Hepatic stellate cell (primary cell): ENCODE results near the gene CCDC74B.
"Not testable (repeated sequence)": the region's sequence is repeated elsewhere in the genome, so short reads cannot be mapped to it uniquely, and the experiment has no call there.

Experiments
- DNase-seq: peaks from one replicate; pipeline ENCODE4 v3.0.0; 2011; ENCODE audit warnings: low spot score

CCDC74B gene

DNA sequence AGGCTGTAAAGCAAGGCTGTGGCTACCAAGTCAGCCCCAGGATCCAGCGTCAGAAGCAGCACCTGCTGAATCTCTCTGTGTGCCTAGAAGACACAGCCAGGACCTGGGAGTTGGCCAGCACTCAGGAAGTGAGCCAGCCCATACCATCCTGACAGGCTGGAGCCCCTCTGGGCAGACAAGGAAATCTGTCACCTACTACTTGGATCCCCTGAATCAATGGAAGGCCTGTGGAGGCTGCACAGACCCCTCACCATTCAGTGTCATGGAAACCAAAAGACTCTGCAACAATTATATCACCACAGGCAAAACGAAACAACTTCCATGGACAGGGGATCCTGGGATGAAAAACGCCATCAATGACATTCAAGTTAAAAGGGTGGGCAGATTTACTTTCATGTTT is 21.7 kb upstream of the CCDC74B start:
- not testable (repeated sequence) for DNase-seq

DNA sequence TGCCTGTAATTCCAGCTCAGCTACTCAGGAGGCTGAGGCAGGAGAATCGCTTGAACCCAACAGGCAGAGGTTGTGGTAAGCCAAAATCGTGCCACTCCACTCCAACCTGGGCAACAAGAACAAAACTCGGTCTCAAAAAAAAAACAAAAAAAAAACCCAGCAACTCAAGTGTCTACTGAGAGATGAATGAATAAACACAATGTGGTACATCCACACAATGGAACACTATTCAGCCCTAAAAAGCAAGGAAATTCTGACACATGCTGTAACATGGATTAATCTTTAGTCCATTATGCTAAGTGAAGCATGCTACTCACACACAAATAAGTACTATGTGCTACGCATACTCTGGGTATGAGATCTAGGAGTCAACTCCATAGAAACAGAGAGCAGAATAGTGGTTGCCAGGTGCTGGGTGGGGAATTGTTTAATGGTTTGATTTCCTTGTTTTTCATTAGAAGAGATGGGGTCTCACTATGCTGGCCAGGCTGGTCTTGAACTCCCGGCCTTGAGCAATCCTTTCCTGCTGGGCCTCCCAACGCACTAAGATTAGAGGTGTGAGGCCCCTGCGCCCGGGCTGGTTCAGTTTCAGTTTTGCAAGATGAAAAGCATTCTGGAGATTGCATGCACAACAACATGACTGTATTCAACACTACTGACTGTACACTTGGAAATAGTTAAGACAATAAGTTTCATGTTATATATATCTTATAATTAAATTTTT is 20.5 kb upstream of the CCDC74B start:
- no peak for DNase-seq

DNA sequence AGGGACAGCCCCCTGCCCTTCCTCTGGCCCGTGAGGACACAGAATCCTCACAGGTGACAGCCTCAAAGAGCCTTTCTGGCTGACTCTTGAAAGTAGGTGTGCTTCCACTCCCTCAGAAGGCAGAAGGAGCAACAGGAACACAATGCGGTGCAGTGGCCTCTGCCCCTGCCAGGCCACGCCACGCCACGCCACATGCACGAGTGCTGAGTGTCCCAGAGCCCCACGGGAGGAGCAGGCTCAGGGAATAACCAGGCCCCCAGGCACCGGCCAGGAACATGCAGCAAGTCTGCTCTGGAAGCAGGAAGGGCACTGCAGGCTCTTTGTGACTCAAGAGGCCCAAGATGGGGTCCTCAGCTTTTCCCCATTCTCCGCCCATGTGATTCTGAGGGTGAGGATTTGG is 18.1 kb upstream of the CCDC74B start:
- no peak for DNase-seq

- DNase-seq, result not testable (repeated sequence)
Measured at GRCh38 chr2:130162486-130162885, 17.6 kb upstream of the CCDC74B start.

DNA sequence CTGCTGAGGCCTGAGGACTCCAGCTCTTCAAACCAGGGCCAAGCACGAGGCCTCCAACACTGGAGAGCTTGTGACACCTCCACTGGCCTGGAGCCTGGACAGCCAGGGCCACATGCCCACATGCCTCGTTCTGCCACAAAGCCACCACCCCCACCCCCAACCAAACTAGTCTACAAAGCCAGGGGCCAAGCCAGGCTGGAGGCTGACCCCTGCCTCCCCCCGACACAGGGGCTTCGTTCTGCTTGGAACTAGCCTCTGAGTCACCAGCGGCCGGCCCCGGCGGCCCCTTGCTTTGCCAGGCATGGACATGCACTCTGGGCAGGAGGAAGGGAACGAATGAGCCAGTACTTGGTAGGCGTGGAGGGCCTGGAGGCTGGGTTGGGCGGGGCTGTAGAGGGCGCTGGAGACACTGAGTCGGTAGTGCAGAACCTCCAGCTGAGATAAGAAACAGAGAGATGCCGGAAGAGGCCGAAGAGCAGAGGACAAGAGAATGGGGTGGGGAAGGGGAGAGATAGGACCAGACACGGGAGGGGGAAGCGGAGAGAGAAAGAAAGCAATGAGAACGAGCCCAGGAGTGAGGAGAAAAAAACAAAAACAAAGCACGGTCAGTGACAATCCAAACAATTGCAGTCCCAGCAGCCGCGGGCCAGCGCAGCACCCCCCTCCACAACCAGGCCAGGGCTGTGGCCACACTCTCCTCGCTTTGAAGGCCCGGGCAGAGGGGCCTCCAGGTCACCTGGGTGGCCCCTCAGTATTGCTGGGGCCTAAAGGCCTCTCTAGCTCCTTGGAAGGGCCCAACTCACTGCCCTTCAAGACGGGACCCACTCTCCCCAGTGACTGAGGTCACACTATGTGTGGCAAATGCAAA is 16.2 kb upstream of the CCDC74B start:
- DNase-seq, result not testable (repeated sequence)

- no peak for DNase-seq
Measured at GRCh38 chr2:130160131-130160530, 15.2 kb upstream of the CCDC74B start.

- DNase-seq, result not testable (repeated sequence)
Measured at GRCh38 chr2:130159376-130159775, 14.5 kb upstream of the CCDC74B start.

DNA sequence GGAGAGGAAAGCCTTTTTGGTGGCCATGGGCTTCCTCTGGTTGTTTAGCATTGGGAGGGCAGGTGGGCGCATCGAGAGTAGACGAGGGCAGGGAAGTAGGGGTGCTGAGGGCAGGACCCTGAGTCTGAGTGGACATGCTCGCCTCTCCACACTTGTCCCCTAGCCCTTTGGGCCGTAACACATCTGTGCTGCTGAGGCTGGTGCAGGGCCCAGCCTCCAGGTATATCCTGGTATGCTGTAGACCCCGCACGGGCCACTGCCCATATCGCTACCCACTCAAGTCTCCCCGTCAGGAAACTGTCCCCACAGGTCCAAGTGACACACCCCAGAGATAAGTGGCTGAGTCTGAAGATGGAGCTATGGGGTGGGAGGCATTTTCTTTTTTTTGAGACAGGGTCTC is 13.7 kb upstream of the CCDC74B start:
- DNase-seq, result no peak

DNA sequence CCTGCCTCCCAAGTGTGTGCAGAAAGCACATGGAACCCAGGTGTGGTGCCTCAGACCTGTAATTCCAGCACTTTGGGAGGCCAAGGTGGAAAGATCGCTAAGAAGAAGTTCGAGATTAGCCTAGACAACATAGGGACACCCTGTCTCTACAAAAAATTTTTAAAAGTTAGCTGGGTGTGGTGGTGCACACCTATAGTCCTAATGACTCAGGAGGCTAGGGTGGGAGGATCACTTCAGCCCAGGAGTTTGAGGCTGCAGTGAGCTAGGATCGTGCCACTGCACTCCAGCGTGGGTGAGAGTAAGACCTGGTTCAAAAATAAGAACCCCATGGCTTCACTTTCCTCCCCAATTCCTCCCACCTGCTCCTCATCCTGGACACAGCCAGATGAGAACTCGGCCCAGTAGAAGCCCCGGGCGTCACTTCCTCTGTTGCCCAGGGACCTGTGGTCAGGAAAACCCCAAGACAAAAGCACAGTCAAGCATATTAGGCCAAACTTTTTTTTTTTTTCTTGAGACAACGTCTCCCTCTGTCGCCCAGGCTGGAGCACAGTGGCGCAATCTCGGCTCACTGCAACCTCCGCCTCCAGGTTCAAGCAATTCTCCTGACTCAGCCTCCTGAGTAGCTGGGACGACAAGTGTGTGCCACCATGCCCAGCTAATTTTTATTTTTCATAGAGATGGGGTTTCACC is 13.1 kb upstream of the CCDC74B start:
- not testable (repeated sequence) for DNase-seq

DNA sequence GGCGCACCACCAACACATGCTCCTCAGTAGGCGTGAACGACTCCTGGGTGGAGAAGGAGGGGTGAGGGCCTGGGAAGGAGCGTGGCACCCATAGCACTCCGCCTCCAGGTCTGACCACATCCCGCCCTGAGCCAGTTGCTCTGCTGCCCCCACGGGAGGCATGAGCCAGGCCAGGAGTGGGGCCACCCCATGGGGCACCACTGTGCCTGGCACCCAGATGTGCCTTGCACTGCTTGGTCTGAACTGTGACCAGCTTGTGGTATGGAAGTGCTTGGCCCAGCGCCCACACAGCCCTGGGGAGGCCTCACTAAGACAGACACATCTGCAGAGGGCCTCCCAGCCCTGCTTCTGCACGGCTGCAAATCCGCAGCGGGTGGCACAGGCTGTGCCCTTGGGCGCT is 12.4 kb upstream of the CCDC74B start:
- not testable (repeated sequence) for DNase-seq

DNA sequence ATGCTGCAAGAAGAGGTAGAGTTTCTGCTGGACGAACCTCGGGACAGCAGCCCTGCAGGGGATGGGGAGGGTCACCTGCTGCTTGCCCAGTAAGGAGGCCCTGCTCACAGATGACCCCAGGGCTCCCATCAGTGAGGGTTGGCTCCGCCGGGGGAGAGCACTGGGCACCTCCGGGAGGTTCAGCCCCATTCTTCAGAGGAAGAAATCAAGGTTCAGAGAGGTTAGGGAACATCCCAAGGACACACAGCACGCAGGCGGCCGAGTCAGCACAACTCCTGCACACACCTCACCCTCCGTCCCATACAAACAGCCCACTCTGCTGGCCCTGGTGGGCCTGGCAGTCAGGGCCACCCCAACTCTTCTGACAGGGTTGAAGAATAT is 11.7 kb upstream of the CCDC74B start:
- no peak for DNase-seq

DNA sequence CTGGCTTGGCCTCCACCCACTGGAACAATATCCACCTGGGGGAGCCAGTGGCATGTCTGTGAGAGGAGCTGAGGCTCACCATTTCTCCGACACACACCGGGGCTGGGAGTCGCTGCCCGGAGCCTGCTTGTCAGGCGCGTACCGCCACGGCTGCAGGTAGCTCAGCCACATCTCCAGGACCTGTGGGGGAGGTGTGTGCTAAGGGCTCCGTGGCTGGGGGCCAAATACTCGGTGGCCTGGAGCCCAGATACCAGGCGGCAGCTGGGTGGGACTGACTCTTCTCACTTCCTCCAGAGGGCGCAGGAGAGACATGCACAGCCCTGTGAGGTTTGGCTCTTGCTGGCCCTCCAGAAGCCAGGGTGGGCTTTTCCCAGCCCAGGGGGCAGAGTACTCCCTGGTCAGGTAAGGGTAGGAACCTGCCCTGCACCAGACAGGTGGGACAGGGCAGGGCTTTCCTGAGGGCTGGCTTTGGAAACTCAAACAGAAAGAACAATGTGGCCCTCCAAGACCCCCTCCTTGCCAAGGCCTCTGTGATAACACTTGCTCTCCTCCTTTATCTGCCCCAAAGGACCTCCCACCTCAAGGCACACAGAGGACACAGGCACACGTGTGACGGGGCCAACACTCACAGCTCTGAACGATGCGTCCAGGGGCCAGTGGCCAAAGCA is 11.2 kb upstream of the CCDC74B start:
- peak; percentile 26 for DNase-seq

- no peak for DNase-seq
Measured at GRCh38 chr2:130154773-130155765, 10.2 kb upstream of the CCDC74B start.

DNA sequence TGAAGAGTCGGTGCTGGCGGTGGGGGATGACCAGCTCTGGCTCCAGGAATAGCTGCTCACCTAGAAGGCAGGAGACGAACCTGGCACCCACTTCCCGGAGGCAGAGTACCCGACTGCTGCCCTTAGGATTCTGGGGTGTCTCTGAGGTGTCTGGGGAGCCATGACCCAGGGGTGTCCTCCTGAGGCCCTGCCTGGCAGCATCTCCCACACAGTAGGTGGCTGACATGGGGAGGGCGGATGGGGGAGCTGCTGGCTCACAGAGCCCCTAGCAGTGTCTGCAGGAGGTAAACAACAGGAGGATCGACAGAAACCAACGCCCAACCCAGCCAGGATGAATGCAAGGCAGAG is 9.5 kb upstream of the CCDC74B start:
- not testable (repeated sequence) for DNase-seq

GRCh38 chr2:130153721-130154422 is 9.0 kb upstream of the CCDC74B start:
- DNase-seq, result not testable (repeated sequence)

DNA sequence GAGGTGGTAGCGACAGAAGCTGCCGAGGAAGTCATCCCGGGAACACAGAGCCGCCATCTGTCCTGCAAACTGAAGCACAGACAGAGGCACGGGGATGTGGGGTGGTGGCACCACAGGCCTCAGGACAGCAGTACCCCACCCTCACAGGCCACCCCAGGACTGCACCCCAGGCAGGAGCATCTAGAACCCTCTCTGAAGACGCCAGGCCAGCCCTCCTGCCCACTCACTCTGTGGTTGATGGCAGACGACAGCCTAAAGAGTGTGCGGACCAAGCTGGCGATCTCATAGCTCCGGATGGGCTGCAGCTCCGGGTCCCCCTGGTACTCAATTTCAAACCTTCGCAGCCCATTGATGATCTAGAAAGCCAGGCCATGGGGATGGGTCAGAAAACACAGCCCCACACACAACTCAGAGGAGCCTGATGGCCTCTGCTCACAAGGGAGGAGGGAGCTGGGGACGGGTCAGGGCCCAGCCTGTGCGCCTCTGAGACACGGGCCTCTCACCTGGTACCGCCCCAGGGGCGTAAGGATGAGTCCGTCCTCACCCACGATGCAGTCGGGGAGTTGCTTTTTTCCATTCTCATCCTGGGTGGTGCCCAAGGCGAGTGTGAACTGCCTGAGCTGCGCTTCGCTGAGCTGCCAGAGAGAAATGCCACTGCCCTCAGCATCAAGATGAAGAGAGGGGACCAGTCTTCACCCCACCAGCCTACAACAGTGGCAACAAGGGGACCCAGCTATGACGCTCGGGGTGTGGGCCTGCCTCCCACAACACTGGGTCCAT is 8.1 kb upstream of the CCDC74B start:
- DNase-seq, result no peak

DNA sequence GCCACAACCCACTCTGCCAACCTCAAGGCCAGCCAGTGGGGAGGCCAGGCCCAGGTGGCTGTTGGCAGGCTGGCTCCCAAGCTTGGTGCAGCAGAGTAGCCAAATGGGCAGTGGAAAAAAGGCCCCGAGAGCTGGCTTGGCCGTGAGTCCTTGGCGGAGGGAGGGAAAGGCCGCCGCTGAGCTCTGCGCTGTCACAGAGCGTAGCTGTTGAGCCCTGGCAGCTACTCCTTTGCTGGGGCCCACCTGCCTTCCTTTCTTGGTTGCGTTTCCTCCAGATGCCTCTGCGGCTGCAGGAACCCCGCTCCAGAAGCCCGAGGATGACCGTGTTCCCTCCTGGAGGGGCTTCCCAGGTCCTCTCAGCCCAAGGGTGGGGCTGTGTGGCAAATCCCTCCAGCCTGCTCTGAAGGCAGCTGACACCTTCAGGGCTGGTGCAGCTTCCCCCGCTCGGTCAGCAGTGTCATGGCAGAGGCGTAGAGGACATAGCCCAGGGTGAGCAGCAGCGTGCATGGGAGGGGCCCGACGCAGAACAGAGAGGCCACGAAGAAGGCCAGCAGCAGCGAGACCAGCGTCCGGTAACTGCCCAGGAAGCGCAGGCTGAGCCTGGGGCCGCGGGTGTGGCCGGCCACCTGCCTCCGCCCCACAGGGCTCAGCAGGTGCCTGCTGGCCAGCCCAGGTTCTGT is 7.4 kb upstream of the CCDC74B start:
- not testable (repeated sequence) for DNase-seq

DNA sequence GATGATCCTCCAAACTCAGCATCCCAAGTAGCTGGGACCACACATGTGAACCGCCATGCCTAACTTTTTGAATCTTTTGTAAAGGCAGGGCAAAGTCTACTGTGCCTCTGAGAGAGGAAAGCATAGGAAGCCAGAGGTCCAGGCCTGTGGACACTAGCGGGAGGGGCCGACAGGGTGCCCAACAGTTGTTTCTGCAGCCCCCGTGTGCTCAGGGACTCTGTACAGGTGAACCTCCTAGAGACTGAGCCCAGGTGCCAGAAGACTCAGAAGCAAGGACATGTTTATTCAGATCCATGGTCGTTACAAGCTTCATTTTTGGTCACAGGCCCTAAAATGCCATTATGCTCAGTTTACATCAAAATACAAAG is 6.2 kb upstream of the CCDC74B start:
- DNase-seq, result not testable (repeated sequence)
